ENCODE data around the gene ADAMTS20. TPM values are rescaled to one million over a fixed set of nuclear protein-coding genes. Genes with fewer than 3 reads are reported as not detected.
"Not testable (repeated sequence)": the region's sequence is repeated elsewhere in the genome, so short reads cannot be mapped to it uniquely, and the experiment has no call there.

ADAMTS20 gene
- total RNA-seq, 1 donor from 2014 or later = 0.21 TPM

- peak; percentile 39 for DNase-seq
Observed at GRCh38 chr12:43361031-43361710, 190.8 kb downstream of the ADAMTS20 start.

- not testable (repeated sequence) for DNase-seq
Observed at GRCh38 chr12:43360001-43360400, 192.0 kb downstream of the ADAMTS20 start.

GRCh38 chr12:43357141-43357540 is 194.9 kb downstream of the ADAMTS20 start:
- DNase-seq = no peak

GRCh38 chr12:43352001-43352400 is 200.0 kb downstream of the ADAMTS20 start:
- no peak for DNase-seq

- no peak for DNase-seq
Observed at GRCh38 chr12:43349863-43350262, 202.1 kb downstream of the ADAMTS20 start.

GRCh38 chr12:43348221-43348620 is 203.8 kb downstream of the ADAMTS20 start:
- no peak for DNase-seq

GRCh38 chr12:43347026-43347425 is 205.0 kb downstream of the ADAMTS20 start:
- DNase-seq = no peak

- DNase-seq = no peak
Observed at GRCh38 chr12:43345023-43345422, 207.0 kb downstream of the ADAMTS20 start.

GRCh38 chr12:43341785-43342313 is 210.2 kb downstream of the ADAMTS20 start:
- DNase-seq = not testable (repeated sequence)

GRCh38 chr12:43338848-43339526 is 213.0 kb downstream of the ADAMTS20 start:
- DNase-seq = peak; percentile 58

GRCh38 chr12:43337571-43338444 is 214.2 kb downstream of the ADAMTS20 start:
- DNase-seq = no peak

- DNase-seq = peak; percentile 48
Observed at GRCh38 chr12:43336962-43337555, 214.9 kb downstream of the ADAMTS20 start.

GRCh38 chr12:43333644-43334043 is 218.4 kb downstream of the ADAMTS20 start:
- no peak for DNase-seq

- DNase-seq = peak; percentile 28
Observed at GRCh38 chr12:43332977-43333640, 218.9 kb downstream of the ADAMTS20 start.

- DNase-seq = no peak
Observed at GRCh38 chr12:43331935-43332334, 220.1 kb downstream of the ADAMTS20 start.

- no peak for DNase-seq
Observed at GRCh38 chr12:43329375-43329774, 222.6 kb downstream of the ADAMTS20 start.

- no peak for DNase-seq
Observed at GRCh38 chr12:43325786-43326185, 226.2 kb downstream of the ADAMTS20 start.

- DNase-seq = no peak
Observed at GRCh38 chr12:43320281-43320680, 231.7 kb downstream of the ADAMTS20 start.

- no peak for DNase-seq
Observed at GRCh38 chr12:43318021-43318420, 234.0 kb downstream of the ADAMTS20 start.

GRCh38 chr12:43317156-43317555 is 234.8 kb downstream of the ADAMTS20 start:
- no peak for DNase-seq

GRCh38 chr12:43316520-43316919 is 235.5 kb downstream of the ADAMTS20 start:
- DNase-seq = no peak

GRCh38 chr12:43315961-43316360 is 236.0 kb downstream of the ADAMTS20 start:
- DNase-seq = peak; percentile 54

Measured in tongue (tissue), 2 donors.